H1 (cell line): ENCODE results near the gene ELOVL3. TPM values are rescaled to one million over a fixed set of nuclear protein-coding genes. Genes with fewer than 3 reads are reported as not detected.

Source experiments
- CTCF ChIA-PET: fragments of 300-600 bp; sonication (Branson Sonifier 250); formaldehyde crosslinking; loops from one replicate; lab custom pipeline; 2021; ENCODE audit not compliant: partially characterized antibody; lab: Charles Lee
- POLR2A ChIA-PET: fragments of 300-600 bp; sonication (Branson Sonifier 250); formaldehyde crosslinking; loops from one replicate; lab custom pipeline; 2021; ENCODE audit warnings: inconsistent platforms; ENCODE audit not compliant: partially characterized antibody; lab: Charles Lee
- DNase-seq, 2 experiments: peaks; one replicate each; pipeline versions ENCODE4 v3.0.0 to v3.0.0-alpha.2; 2010 to 2022; ENCODE audit warnings: low spot score in 2 of 2, low read depth in 1 of 2, mixed read lengths in 1 of 2
- FAIRE-seq: peaks from 2 replicates; lab custom pipeline; 2011; peaks lifted over from hg19 to GRCh38; lab: Jason Lieb, UNC
- H2AFZ ChIP-seq: 2 replicates; pipeline ENCODE4 v1.8.1; 2012; ENCODE audit warnings: low read length, inconsistent platforms
- H2AK5ac ChIP-seq: 2 replicates; pipeline ENCODE4 v1.6.1; 2013; ENCODE audit warnings: low read depth, low read length
- H2BK120ac ChIP-seq: replicated peaks from 2 replicates; pipeline ENCODE3; 2013; ENCODE audit warnings: low read depth, low read length, inconsistent platforms
- H2BK12ac ChIP-seq: 2 replicates; pipeline ENCODE4 v1.6.1; 2013; ENCODE audit warnings: low read depth, low read length
- H2BK15ac ChIP-seq: 2 replicates; pipeline ENCODE4 v1.6.1; 2013; ENCODE audit warnings: low read length
- H2BK20ac ChIP-seq: 2 replicates; pipeline ENCODE4 v1.6.1; 2013; ENCODE audit warnings: low read length
- H2BK5ac ChIP-seq: 2 replicates; pipeline ENCODE4 v1.6.1; 2013; ENCODE audit warnings: low read depth, low read length
- H3K14ac ChIP-seq: 2 replicates; pipeline ENCODE4 v1.6.1; 2013; ENCODE audit warnings: inconsistent platforms; ENCODE audit not compliant: insufficient read length
- H3K18ac ChIP-seq: 2 replicates; pipeline ENCODE4 v1.6.1; 2013; ENCODE audit warnings: low read length; ENCODE audit errors: extremely low read depth
- H3K23ac ChIP-seq: 2 replicates; pipeline ENCODE4 v1.6.1; 2013; ENCODE audit warnings: inconsistent platforms; ENCODE audit not compliant: insufficient read length
- H3K23me2 ChIP-seq: 2 replicates; pipeline ENCODE4 v1.6.1; 2013; ENCODE audit warnings: low read depth, low read length
- H3K27ac ChIP-seq: 2 replicates; pipeline ENCODE4 v1.6.1; 2011; ENCODE audit warnings: low read depth, low read length, inconsistent platforms
- H3K27me3 ChIP-seq, 4 experiments: replicated peaks in 1 of 4; 1 replicate in 1 of 4; 2 replicates in 3 of 4; pipeline versions ENCODE4 v1.6.1 to v1.8.1; 2011 to 2013; ENCODE audit warnings: low read length in 3 of 4, mild to moderate bottlenecking in 3 of 4, inconsistent platforms in 2 of 4, mixed read lengths in 2 of 4, moderate library complexity in 1 of 4; ENCODE audit not compliant: control insufficient read depth in 3 of 4, insufficient read depth in 3 of 4; ENCODE audit errors: extremely low read depth in 1 of 4
- H3K36me3 ChIP-seq, 4 experiments: 2 replicates each; pipeline versions ENCODE4 v1.6.1 to v1.8.1; 2011 to 2013; ENCODE audit warnings: mild to moderate bottlenecking in 4 of 4, low read length in 3 of 4, moderate library complexity in 2 of 4, control low read depth in 1 of 4, inconsistent platforms in 1 of 4; ENCODE audit not compliant: insufficient read depth in 4 of 4, control insufficient read depth in 2 of 4
- H3K4ac ChIP-seq: replicated peaks from 2 replicates; pipeline ENCODE3; 2013; ENCODE audit warnings: low read length, low read depth, mixed read lengths, inconsistent platforms; ENCODE audit not compliant: insufficient read length
- H3K4me1 ChIP-seq, 4 experiments: replicated peaks in 1 of 4; 1 replicate in 1 of 4; 2 replicates in 3 of 4; pipeline versions ENCODE4 v1.6.1 to v1.8.1; 2011 to 2013; ENCODE audit warnings: low read length in 3 of 4, inconsistent platforms in 2 of 4, mixed read lengths in 1 of 4; ENCODE audit not compliant: insufficient read depth in 4 of 4, control insufficient read depth in 3 of 4
- H3K4me2 ChIP-seq, 2 experiments: 2 replicates each; pipeline versions ENCODE4 v1.6.1 to v1.8.1; 2011 to 2013; ENCODE audit warnings: low read depth in 2 of 2, low read length in 2 of 2, control low read depth in 1 of 2, inconsistent platforms in 1 of 2, mild to moderate bottlenecking in 1 of 2; ENCODE audit not compliant: insufficient read depth in 1 of 2
- H3K4me3 ChIP-seq, 4 experiments: fragments of 200-600, 300-600 bp in 1 of 4; sonication (generic), shearing (Covaris generic), sonication (Bioruptor Twin) in 1 of 4; 2 replicates each; pipeline versions ENCODE4 v1.5.1 to v1.8.1; 2011 to 2016; ENCODE audit warnings: low read length in 4 of 4, low read depth in 3 of 4, control low read depth in 2 of 4, inconsistent platforms in 2 of 4, mild to moderate bottlenecking in 2 of 4, mixed read lengths in 1 of 4, moderate library complexity in 1 of 4; ENCODE audit not compliant: insufficient read depth in 2 of 4; ENCODE audit errors: extremely low read depth in 1 of 4
- H3K56ac ChIP-seq: replicated peaks from 2 replicates; pipeline ENCODE3; 2013; ENCODE audit warnings: low read depth, mild to moderate bottlenecking, mixed read lengths, low read length, inconsistent platforms; ENCODE audit not compliant: insufficient read length
- H3K79me1 ChIP-seq: 2 replicates; pipeline ENCODE4 v1.6.1; 2013; ENCODE audit warnings: low read depth, low read length, control low read depth
- H3K79me2 ChIP-seq, 2 experiments: 2 replicates each; pipeline versions ENCODE4 v1.6.1 to v1.8.1; 2012 to 2013; ENCODE audit warnings: low read length in 2 of 2, mild to moderate bottlenecking in 2 of 2, inconsistent platforms in 1 of 2; ENCODE audit not compliant: insufficient read depth in 2 of 2, control insufficient read depth in 1 of 2
- H3K9ac ChIP-seq, 4 experiments: replicated peaks in 1 of 4; 1 replicate in 1 of 4; 2 replicates in 3 of 4; pipeline versions ENCODE4 v1.6.1 to v1.8.1; 2011 to 2013; ENCODE audit warnings: low read depth in 3 of 4, low read length in 3 of 4, control low read depth in 2 of 4, mild to moderate bottlenecking in 2 of 4, moderate library complexity in 2 of 4, inconsistent platforms in 1 of 4; ENCODE audit errors: extremely low read depth in 1 of 4
- H3K9me3 ChIP-seq, 2 experiments: 2 replicates each; pipeline versions ENCODE4 v1.6.1 to v1.8.1; 2012 to 2013; ENCODE audit warnings: mild to moderate bottlenecking in 2 of 2, moderate library complexity in 2 of 2, control low read depth in 1 of 2, inconsistent platforms in 1 of 2, low read depth in 1 of 2, low read length in 1 of 2, mixed read lengths in 1 of 2; ENCODE audit not compliant: insufficient read depth in 2 of 2
- H4K20me1 ChIP-seq, 2 experiments: replicated peaks in 1 of 2; 2 replicates each; pipeline versions ENCODE3 to v1.8.1; 2011 to 2013; ENCODE audit warnings: inconsistent platforms in 2 of 2, low read length in 2 of 2, mild to moderate bottlenecking in 1 of 2; ENCODE audit not compliant: insufficient read depth in 2 of 2, control insufficient read depth in 1 of 2
- H4K5ac ChIP-seq: 2 replicates; pipeline ENCODE4 v1.6.1; 2013; ENCODE audit warnings: low read length, low read depth, mixed read lengths, inconsistent platforms; ENCODE audit not compliant: insufficient read length
- H4K8ac ChIP-seq: 2 replicates; pipeline ENCODE4 v1.8.0; 2013; ENCODE audit warnings: mild to moderate bottlenecking, moderate library complexity, low read length, inconsistent platforms; ENCODE audit not compliant: insufficient read depth; ENCODE audit errors: extremely low read depth
- H4K91ac ChIP-seq: replicated peaks from 2 replicates; pipeline ENCODE3; 2013; ENCODE audit warnings: low read length, mixed read lengths, inconsistent platforms; ENCODE audit not compliant: insufficient read length
- EGR1 ChIP-seq: IDR thresholded peaks from 2 replicates; pipeline ENCODE4 v1.6.1; 2011; ENCODE audit warnings: low read depth, low read length, borderline replicate concordance
- JUND ChIP-seq: IDR thresholded peaks from 2 replicates; pipeline ENCODE4 v1.6.1; 2011; ENCODE audit warnings: mild to moderate bottlenecking, improper control_type of control experiment, low read length
- NANOG ChIP-seq: IDR thresholded peaks from 2 replicates; pipeline ENCODE4 v1.6.1; 2011; ENCODE audit warnings: low read length, low read depth, mild to moderate bottlenecking, inconsistent platforms; ENCODE audit not compliant: insufficient read depth, poor library complexity, severe bottlenecking
- NRF1 ChIP-seq: IDR thresholded peaks from 2 replicates; pipeline ENCODE4 v1.6.1; 2011; ENCODE audit warnings: mild to moderate bottlenecking, low read depth, low read length, improper control_type of control experiment
- POLR2A ChIP-seq, 2 experiments: IDR thresholded peaks; 1 replicate in 1 of 2; 2 replicates in 1 of 2; pipeline ENCODE4 v1.6.1; 2011; ENCODE audit warnings: low read depth in 2 of 2, low read length in 2 of 2, mild to moderate bottlenecking in 2 of 2; ENCODE audit errors: control extremely low read depth in 1 of 2
- POLR2AphosphoS5 ChIP-seq: IDR thresholded peaks from 2 replicates; pipeline ENCODE4 v1.6.1; 2011; ENCODE audit warnings: low read depth, low read length
- RXRA ChIP-seq: IDR thresholded peaks from 2 replicates; pipeline ENCODE4 v1.6.1; 2011; ENCODE audit warnings: low read depth, mild to moderate bottlenecking, low read length, moderate library complexity; ENCODE audit not compliant: insufficient read depth
- TAF1 ChIP-seq: IDR thresholded peaks from 2 replicates; pipeline ENCODE4 v1.6.1; 2011; ENCODE audit warnings: mild to moderate bottlenecking, low read depth, low read length
- YY1 ChIP-seq: IDR thresholded peaks from 2 replicates; pipeline ENCODE4 v1.6.1; 2011; ENCODE audit warnings: low read depth, mild to moderate bottlenecking, low read length
- WGBS, 2 experiments: shearing (Covaris generic) in 1 of 2; methylation state at CpG; one replicate each; pipeline versions ENCODE4 v1.1.6 to v1.1.7; 2013 to 2015; ENCODE audit warnings: low lambda C conversion rate in 2 of 2, mixed read lengths in 2 of 2, inconsistent platforms in 1 of 2, low coverage in 1 of 2, missing lambda C conversion rate in 1 of 2; ENCODE audit not compliant: insufficient replicate concordance in 2 of 2, insufficient coverage in 1 of 2, insufficient read length in 1 of 2; ENCODE audit errors: extremely low coverage in 1 of 2, missing lambda C conversion rate in 1 of 2; 5-methylcytosine and 5-hydroxymethylcytosine counted together
- polyA plus RNA-seq, 7 experiments: library from polyadenylated mRNA; depleted of rRNA in 3 of 7; stranded (reverse) in 5 of 7; unstranded in 2 of 7; fragments of >200 nt in 5 of 7; fragments of 200-250 nt in 2 of 7; gene quantifications; 1 replicate in 5 of 7; 2 replicates in 1 of 7; 4 replicates in 1 of 7; pipeline versions ENCODE4 v1.2.1 to v1.2.3, GENCODE V29; 2011 to 2013; ENCODE audit warnings: missing spikeins in 2 of 7, mixed read lengths in 2 of 7
- total RNA-seq: library from RNA; stranded (reverse); fragmentation: NEBNext Ultra II Directional; extraction: Animal tissue kit (Norgen Biotek cat#: 25700); gene quantifications from 2 replicates; pipeline ENCODE4 v1.2.1, GENCODE V29; 2021
- TF ChIP-seq, protein P1 (sequence below), 3 experiments: IDR thresholded peaks; 1 replicate in 2 of 3; 2 replicates in 1 of 3; pipeline versions ENCODE4 v1.5.1 to v1.6.1; 2011; ENCODE audit warnings: low read length in 3 of 3, mild to moderate bottlenecking in 3 of 3, inconsistent platforms in 2 of 3, low read depth in 1 of 3, moderate library complexity in 1 of 3; ENCODE audit not compliant: insufficient read depth in 1 of 3; ENCODE audit errors: control extremely low read depth in 1 of 3

The ELOVL3 gene
- total and polyA plus RNA-seq, 2 of the 8 experiments (the other 6 are each of a cell fraction or from before 2014, with no cell fraction given): 0.27 TPM; not detected in 1

- Histone ChIP-seq H2BK5ac (no peak overlapping the region), H3K23me2 (no peaks in the 10 kb centered on the region), H2AFZ (no peak overlapping the region), H3K4me1 (no peaks in the 10 kb centered on the region), H3K4me2 (no peak overlapping the region), H3K27me3 (no peaks in the 10 kb centered on the region), H4K91ac (no peak overlapping the region), H3K23ac (no peak overlapping the region), H4K20me1 (no peaks in the 10 kb centered on the region), H2BK20ac (no peak overlapping the region), H4K8ac (no peak overlapping the region), H3K14ac (no peak overlapping the region), H2BK12ac (no peak overlapping the region), H3K79me2 (no peaks in the 10 kb centered on the region), H3K4me3 (no peak overlapping the region), H3K9ac (no peak overlapping the region), H3K36me3 (no peaks in the 10 kb centered on the region), H3K9me3 (no peaks in the 10 kb centered on the region), H2AK5ac (no peak overlapping the region), H3K56ac (no peak overlapping the region), H2BK120ac (no peak overlapping the region), H3K27ac (no peak overlapping the region), H4K5ac (no peak overlapping the region), H3K18ac (no peak overlapping the region), H3K79me1 (no peaks in the 10 kb centered on the region), H3K4ac (no peak overlapping the region), H2BK15ac (no peak overlapping the region)
- no peak for DNase-seq
- POLR2A ChIA-PET: no interaction called here
- TF ChIP-seq NRF1 (no peak), POLR2AphosphoS5 (no peak), POLR2A (IDR thresholded peaks at IDR 0.05; ENCODE audit: control extremely low read depth in 1 of 2, low read depth in 2 of 2, low read length in 2 of 2) (no peak), TAF1 (no peak), RXRA (no peak), NANOG (no peak), EGR1 (no peak), JUND (no peak), YY1 (no peak)
- TF ChIP-seq, protein P1, sequence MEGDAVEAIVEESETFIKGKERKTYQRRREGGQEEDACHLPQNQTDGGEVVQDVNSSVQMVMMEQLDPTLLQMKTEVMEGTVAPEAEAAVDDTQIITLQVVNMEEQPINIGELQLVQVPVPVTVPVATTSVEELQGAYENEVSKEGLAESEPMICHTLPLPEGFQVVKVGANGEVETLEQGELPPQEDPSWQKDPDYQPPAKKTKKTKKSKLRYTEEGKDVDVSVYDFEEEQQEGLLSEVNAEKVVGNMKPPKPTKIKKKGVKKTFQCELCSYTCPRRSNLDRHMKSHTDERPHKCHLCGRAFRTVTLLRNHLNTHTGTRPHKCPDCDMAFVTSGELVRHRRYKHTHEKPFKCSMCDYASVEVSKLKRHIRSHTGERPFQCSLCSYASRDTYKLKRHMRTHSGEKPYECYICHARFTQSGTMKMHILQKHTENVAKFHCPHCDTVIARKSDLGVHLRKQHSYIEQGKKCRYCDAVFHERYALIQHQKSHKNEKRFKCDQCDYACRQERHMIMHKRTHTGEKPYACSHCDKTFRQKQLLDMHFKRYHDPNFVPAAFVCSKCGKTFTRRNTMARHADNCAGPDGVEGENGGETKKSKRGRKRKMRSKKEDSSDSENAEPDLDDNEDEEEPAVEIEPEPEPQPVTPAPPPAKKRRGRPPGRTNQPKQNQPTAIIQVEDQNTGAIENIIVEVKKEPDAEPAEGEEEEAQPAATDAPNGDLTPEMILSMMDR (IDR thresholded peaks at IDR 0.05; ENCODE audit: control extremely low read depth in 1 of 3, insufficient read depth in 1 of 3, low read depth in 1 of 3, low read length in 3 of 3): no peak
- CTCF ChIA-PET: interaction anchor here (1.1 to 1.5 kb wide), 3 partner anchors 18 to 80 kb away, joined by 3 to 4 read pairs (median 4); no protein-coding TSS in a partner anchor
- FAIRE-seq: no peak
- 89% methylated on average over 3 of the region's 3 CpGs; no CpG with 5 or more reads in 1 of the 2 experiments for WGBS, 2 experiments
Measured at GRCh38 chr10:102211615-102212299, 14.3 kb upstream of the ELOVL3 start.
